HUES64 (cell line): ENCODE measurements around the gene CARD9.

Experiments
- H3K27ac ChIP-seq: 2 replicates; pipeline ENCODE4 v1.7.0; 2013; ENCODE audit warnings: low read depth, low read length, inconsistent platforms
- H3K27me3 ChIP-seq: 2 replicates; pipeline ENCODE4 v1.6.1; 2013; ENCODE audit warnings: mild to moderate bottlenecking, low read length; ENCODE audit not compliant: insufficient read depth
- H3K36me3 ChIP-seq: 2 replicates; pipeline ENCODE4 v1.6.1; 2013; ENCODE audit warnings: mild to moderate bottlenecking, low read length; ENCODE audit not compliant: insufficient read depth
- H3K4me1 ChIP-seq: 2 replicates; pipeline ENCODE4 v1.6.1; 2013; ENCODE audit warnings: mild to moderate bottlenecking, low read length, moderate library complexity; ENCODE audit not compliant: insufficient read depth
- H3K4me3 ChIP-seq: 2 replicates; pipeline ENCODE4 v1.5.1; 2013; ENCODE audit warnings: mild to moderate bottlenecking, low read length, moderate library complexity
- H3K9ac ChIP-seq: 2 replicates; pipeline ENCODE4 v1.6.1; 2013; ENCODE audit warnings: mild to moderate bottlenecking, low read depth, low read length
- H3K9me3 ChIP-seq: 2 replicates; pipeline ENCODE4 v1.6.1; 2013; ENCODE audit warnings: low read depth, low read length; ENCODE audit not compliant: insufficient read depth
- WGBS: fragments of 150-250, 120-280 bp; methylation state at CpG from one replicate; pipeline ENCODE4 v1.1.7; 2013; ENCODE audit warnings: missing lambda C conversion rate; 5-methylcytosine and 5-hydroxymethylcytosine counted together

CARD9 gene

GRCh38 chr9:136368190-136368589 lies 5.3 kb downstream of the CARD9 start:
- Histone ChIP-seq H3K4me3 (no peak overlapping the region), H3K27me3 (no peaks in the 10 kb centered on the region), H3K27ac (no peak overlapping the region), H3K9me3 (no peaks in the 10 kb centered on the region), H3K4me1 (no peaks in the 10 kb centered on the region), H3K9ac (no peak overlapping the region), H3K36me3 (no peaks in the 10 kb centered on the region)
- WGBS: 95% methylated on average over 18 of the region's 18 CpGs

GRCh38 chr9:136367296-136368145 lies 5.9 kb downstream of the CARD9 start:
- Histone ChIP-seq H3K9ac (no peak overlapping the region), H3K36me3 (no peaks in the 10 kb centered on the region), H3K9me3 (no peaks in the 10 kb centered on the region), H3K4me3 (no peak overlapping the region), H3K27me3 (no peaks in the 10 kb centered on the region), H3K27ac (no peak overlapping the region), H3K4me1 (peaks cover 3% of the 10 kb centered on the region; the same call in 1 of the 2 replicates)
- 91% methylated on average over 45 of the region's 45 CpGs for whole genome bisulfite sequencing

- Histone ChIP-seq H3K4me3 (no peak overlapping the region), H3K4me1 (peaks cover 3% of the 10 kb centered on the region; the same call in 1 of the 2 replicates), H3K9me3 (no peaks in the 10 kb centered on the region), H3K36me3 (0 out of 2 replicates have a peak, but pooled peaks cover under 1% of the 10 kb centered on the region), H3K9ac (no peak overlapping the region), H3K27me3 (no peaks in the 10 kb centered on the region), H3K27ac (no peak overlapping the region)
- WGBS: 93% methylated on average over 9 of the region's 9 CpGs
Observed at GRCh38 chr9:136366826-136367225, 6.6 kb downstream of the CARD9 start.

- Histone ChIP-seq H3K9ac (no peak overlapping the region), H3K9me3 (no peaks in the 10 kb centered on the region), H3K4me3 (no peak overlapping the region), H3K27ac (no peak overlapping the region), H3K4me1 (peaks cover 3% of the 10 kb centered on the region; the same call in 1 of the 2 replicates), H3K36me3 (peaks cover 9% of the 10 kb centered on the region; the same call in 1 of the 2 replicates), H3K27me3 (no peaks in the 10 kb centered on the region)
- 89% methylated on average over 9 of the region's 9 CpGs for WGBS
Observed at GRCh38 chr9:136365775-136366222, 7.7 kb downstream of the CARD9 start.

GRCh38 chr9:136364942-136365774 lies 8.3 kb downstream of the CARD9 start:
- Histone ChIP-seq H3K4me3 (no peak overlapping the region), H3K36me3 (peaks cover 11% of the 10 kb centered on the region; the same call in 1 of the 2 replicates), H3K27me3 (no peaks in the 10 kb centered on the region), H3K4me1 (peaks cover 3% of the 10 kb centered on the region; the same call in 1 of the 2 replicates), H3K9ac (no peak overlapping the region), H3K27ac (no peak overlapping the region), H3K9me3 (no peaks in the 10 kb centered on the region)
- WGBS: 92% methylated on average over 31 of the region's 31 CpGs

- Histone ChIP-seq H3K36me3 (peaks cover 11% of the 10 kb centered on the region; the same call in 1 of the 2 replicates), H3K9me3 (no peaks in the 10 kb centered on the region), H3K4me1 (peaks cover 3% of the 10 kb centered on the region; the same call in 1 of the 2 replicates), H3K27ac (no peak overlapping the region), H3K4me3 (peak overlapping the region; percentile 95; the same call in 1 of the 2 replicates), H3K27me3 (no peaks in the 10 kb centered on the region), H3K9ac (no peak overlapping the region)
- 85% methylated on average over 54 of the region's 54 CpGs for WGBS
Observed at GRCh38 chr9:136363949-136364748, 9.3 kb downstream of the CARD9 start.

GRCh38 chr9:136363106-136363948 lies 10.1 kb downstream of the CARD9 start, which contains the start of gene DNLZ:
Gene DNLZ (minus strand): TSS chr9:136363744. CDS start chr9:136363714, 30 bp downstream.
- peak within 1 kb of the TSS; percentile 98 for H3K9ac ChIP-seq
- H3K9me3 ChIP-seq: no peaks in the 10 kb centered on the region
- peaks cover 3% of the 10 kb centered on the region; the same call in 1 of the 2 replicates for H3K4me1 ChIP-seq
- no peaks in the 10 kb centered on the region for H3K27me3 ChIP-seq
- peaks cover 11% of the 10 kb centered on the region; the same call in 1 of the 2 replicates for H3K36me3 ChIP-seq
- WGBS: 3% methylated on average over 94 of the region's 97 CpGs
- peak within 1 kb of the TSS; percentile 88 for H3K27ac ChIP-seq
- peak within 1 kb of the TSS; percentile 95 for H3K4me3 ChIP-seq

GRCh38 chr9:136362450-136362784 lies 11.1 kb downstream of the CARD9 start:
- no peak overlapping the region for H3K9ac ChIP-seq
- no peak overlapping the region for H3K4me3 ChIP-seq

GRCh38 chr9:136361754-136362449 lies 11.6 kb downstream of the CARD9 start:
- Histone ChIP-seq H3K9me3 (no peaks in the 10 kb centered on the region), H3K27me3 (no peaks in the 10 kb centered on the region), H3K36me3 (peaks cover 11% of the 10 kb centered on the region; the same call in 1 of the 2 replicates), H3K4me3 (no peak overlapping the region), H3K27ac (no peak overlapping the region), H3K9ac (no peak overlapping the region), H3K4me1 (peaks cover 3% of the 10 kb centered on the region; the same call in 1 of the 2 replicates)
- 92% methylated on average over 26 of the region's 26 CpGs for WGBS

More at GRCh38 chr9:136362450-136362784, 11.1 kb downstream of the CARD9 start:
- no peak overlapping the region for H3K27ac ChIP-seq
- H3K27me3 ChIP-seq: no peaks in the 10 kb centered on the region
- H3K4me1 ChIP-seq: peaks cover 3% of the 10 kb centered on the region; the same call in 1 of the 2 replicates
- H3K36me3 ChIP-seq: peaks cover 11% of the 10 kb centered on the region; the same call in 1 of the 2 replicates
- WGBS: 93% methylated on average over 5 of the region's 6 CpGs
- H3K9me3 ChIP-seq: no peaks in the 10 kb centered on the region
